Kidney (tissue), 14 donors: ENCODE results near the gene VTI1A. TPM values are rescaled to one million over a fixed set of nuclear protein-coding genes. Genes with fewer than 3 reads are reported as not detected.

Experiments
- DNase-seq, 5 donors: peaks; one replicate each; pipeline ENCODE4 v3.0.0-alpha.2; 2013 to 2020
- FAIRE-seq: peaks from 2 replicates; lab custom pipeline; 2012; peaks lifted over from hg19 to GRCh38; lab: Jason Lieb, UNC
- H3K27ac ChIP-seq, 2 donors: one replicate each; pipeline ENCODE4 v1.7.0; 2013; ENCODE audit warnings: low read depth in 2 of 2, low read length in 2 of 2, inconsistent platforms in 1 of 2
- H3K27me3 ChIP-seq: one replicate; pipeline ENCODE4 v1.7.1; 2013; ENCODE audit warnings: low read length, inconsistent platforms; ENCODE audit not compliant: control insufficient read depth, insufficient read depth
- H3K36me3 ChIP-seq, 3 donors: one replicate each; pipeline versions ENCODE4 v1.7.0 to v1.7.1; 2013; ENCODE audit warnings: low read length in 3 of 3, control low read depth in 1 of 3, inconsistent platforms in 1 of 3; ENCODE audit not compliant: insufficient read depth in 3 of 3, control insufficient read depth in 2 of 3
- H3K4me1 ChIP-seq, 3 donors: one replicate each; pipeline versions ENCODE4 v1.7.0 to v1.7.1; 2013; ENCODE audit warnings: low read length in 3 of 3, inconsistent platforms in 1 of 3, low read depth in 1 of 3; ENCODE audit not compliant: control insufficient read depth in 2 of 3, insufficient read depth in 2 of 3
- H3K4me3 ChIP-seq, 3 donors: one replicate each; pipeline versions ENCODE4 v1.7.0 to v1.8.1; 2013; ENCODE audit warnings: low read length in 3 of 3, control low read depth in 1 of 3, inconsistent platforms in 1 of 3
- H3K9ac ChIP-seq, 3 donors: one replicate each; pipeline versions ENCODE4 v1.7.0 to v1.7.1; 2013; ENCODE audit warnings: low read length in 3 of 3, control low read depth in 1 of 3, inconsistent platforms in 1 of 3
- H3K9me3 ChIP-seq, 3 donors: one replicate each; pipeline versions ENCODE4 v1.7.0 to v1.7.1; 2013; ENCODE audit warnings: low read length in 3 of 3, control low read depth in 1 of 3, inconsistent platforms in 1 of 3; ENCODE audit not compliant: control insufficient read depth in 2 of 3, insufficient read depth in 1 of 3
- intact Hi-C: fragments of 100-400 bp; cut with DNase I; formaldehyde crosslinking; loops from one replicate; pipeline ENCODE4 v1.11.1; 2022
- polyA plus RNA-seq: library from polyadenylated mRNA; stranded (reverse); fragments of 350-450 nt; fragmentation: Illumina TruSeq; extraction: RNeasy Lipid Tissue Mini Kit (QIAGEN cat#74804); gene quantifications from one replicate; pipeline ENCODE4 v1.2.3, GENCODE V29; 2014; ENCODE audit warnings: low read depth, low replicate concordance; ENCODE audit not compliant: insufficient read depth
- total RNA-seq: library from RNA; stranded (reverse); fragmentation: NEBNext Ultra II Directional; extraction: Animal tissue kit (Norgen Biotek cat#: 25700); gene quantifications from one replicate; pipeline ENCODE4 v1.2.1, GENCODE V29; 2021
- TF ChIP-seq, protein P1 (sequence below): IDR thresholded peaks from 3 replicates; pipeline ENCODE4 v1.5.1; 2012; ENCODE audit warnings: mild to moderate bottlenecking, moderate library complexity, borderline replicate concordance; ENCODE audit not compliant: insufficient read depth; ENCODE audit errors: extremely low read depth
- donor health status: control.
- donor health status: control.
- donor health status: control.
- donor health status: control.
- donor health status: control.
- donor health status: DM: yes; HTN: yes; CAD: no.
- donor health status: Normal renal cell carcinoma (clear cell type).

VTI1A gene
- total and polyA plus RNA-seq, 2 donors from 2014 or later, result 9.2 to 41.8 TPM

DNA sequence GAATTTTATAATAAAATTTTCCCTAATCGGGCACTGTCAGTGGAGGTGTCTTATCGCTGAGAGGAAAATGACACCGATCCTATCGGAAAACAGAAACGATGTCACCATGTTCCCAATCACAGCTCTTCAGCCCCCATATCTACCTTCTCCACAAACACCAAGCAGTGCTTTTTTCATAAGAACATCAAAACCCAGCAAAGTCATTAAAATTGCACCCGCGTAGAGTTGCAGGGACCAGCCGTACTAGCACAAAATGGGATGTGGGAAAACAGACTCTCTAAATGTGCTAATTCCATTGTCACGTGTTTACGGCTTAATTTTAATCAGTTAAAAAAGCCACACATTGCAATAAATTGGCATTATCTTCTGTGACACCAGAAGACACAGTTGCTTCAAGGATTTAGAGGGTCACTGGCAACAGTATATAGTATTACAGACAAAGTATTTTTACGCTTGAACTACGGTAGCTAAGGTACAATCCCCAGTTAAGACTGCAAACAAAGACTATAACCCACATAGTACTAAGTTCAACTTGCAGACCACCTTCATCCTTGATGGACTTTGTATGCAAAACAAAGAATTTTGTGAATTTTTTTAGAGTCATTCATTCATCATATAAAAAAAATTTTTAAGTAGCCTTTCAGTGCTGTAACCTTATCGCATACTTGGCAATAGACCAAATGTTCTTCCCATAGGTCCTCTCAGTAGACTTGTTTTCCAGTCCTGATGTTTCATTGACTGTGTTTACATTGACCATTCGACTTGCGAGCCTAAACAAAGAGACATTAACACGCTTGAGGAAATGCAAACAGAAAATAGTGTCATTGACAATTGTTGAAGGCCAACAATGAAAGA, 116.0 kb downstream of the VTI1A start:
- H3K9me3 ChIP-seq, result no peaks in the 10 kb centered on the region
- DNase-seq (peak in 1 of 5 donors; percentile 3), FAIRE-seq (no peak)
- H3K27me3 ChIP-seq, result no peaks in the 10 kb centered on the region
- intact Hi-C loops, result no loop called here
- no peak overlapping the region for H3K4me3 ChIP-seq
- TF ChIP-seq, protein P1, sequence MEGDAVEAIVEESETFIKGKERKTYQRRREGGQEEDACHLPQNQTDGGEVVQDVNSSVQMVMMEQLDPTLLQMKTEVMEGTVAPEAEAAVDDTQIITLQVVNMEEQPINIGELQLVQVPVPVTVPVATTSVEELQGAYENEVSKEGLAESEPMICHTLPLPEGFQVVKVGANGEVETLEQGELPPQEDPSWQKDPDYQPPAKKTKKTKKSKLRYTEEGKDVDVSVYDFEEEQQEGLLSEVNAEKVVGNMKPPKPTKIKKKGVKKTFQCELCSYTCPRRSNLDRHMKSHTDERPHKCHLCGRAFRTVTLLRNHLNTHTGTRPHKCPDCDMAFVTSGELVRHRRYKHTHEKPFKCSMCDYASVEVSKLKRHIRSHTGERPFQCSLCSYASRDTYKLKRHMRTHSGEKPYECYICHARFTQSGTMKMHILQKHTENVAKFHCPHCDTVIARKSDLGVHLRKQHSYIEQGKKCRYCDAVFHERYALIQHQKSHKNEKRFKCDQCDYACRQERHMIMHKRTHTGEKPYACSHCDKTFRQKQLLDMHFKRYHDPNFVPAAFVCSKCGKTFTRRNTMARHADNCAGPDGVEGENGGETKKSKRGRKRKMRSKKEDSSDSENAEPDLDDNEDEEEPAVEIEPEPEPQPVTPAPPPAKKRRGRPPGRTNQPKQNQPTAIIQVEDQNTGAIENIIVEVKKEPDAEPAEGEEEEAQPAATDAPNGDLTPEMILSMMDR, result no peak
- H3K27ac ChIP-seq, result no peak overlapping the region
- H3K4me1 ChIP-seq, result no peaks in the 10 kb centered on the region
- H3K36me3 ChIP-seq, result no peaks in the 10 kb centered on the region
- H3K9ac ChIP-seq, result no peak overlapping the region

DNA sequence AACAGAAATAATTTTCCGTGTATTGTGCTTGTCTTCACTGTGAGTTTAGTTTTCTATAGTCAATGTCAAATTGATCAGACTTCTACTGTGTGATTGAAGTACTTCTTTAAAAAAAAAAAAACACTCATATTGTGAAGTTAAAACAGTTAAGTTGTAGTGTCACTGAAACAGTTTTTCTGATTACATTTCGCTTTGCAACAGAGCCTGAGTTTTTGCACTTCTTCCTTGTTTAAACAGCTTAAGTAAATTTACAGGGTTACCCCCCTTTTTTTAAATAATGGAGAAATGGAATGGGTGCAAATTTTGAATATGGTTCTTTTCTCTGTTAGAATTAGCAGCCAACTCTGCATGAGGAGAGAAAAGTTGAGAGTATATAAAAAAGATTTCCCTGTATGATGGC, 117.3 kb downstream of the VTI1A start:
- Histone ChIP-seq H3K36me3 (no peaks in the 10 kb centered on the region), H3K4me3 (no peak overlapping the region), H3K9me3 (no peaks in the 10 kb centered on the region), H3K27ac (no peak overlapping the region), H3K9ac (no peak overlapping the region), H3K27me3 (no peaks in the 10 kb centered on the region), H3K4me1 (no peaks in the 10 kb centered on the region)
- DNase-seq (no peak), FAIRE-seq (no peak)
- TF ChIP-seq, protein P1, result no peak
- intact Hi-C loops, result no loop called here

DNA sequence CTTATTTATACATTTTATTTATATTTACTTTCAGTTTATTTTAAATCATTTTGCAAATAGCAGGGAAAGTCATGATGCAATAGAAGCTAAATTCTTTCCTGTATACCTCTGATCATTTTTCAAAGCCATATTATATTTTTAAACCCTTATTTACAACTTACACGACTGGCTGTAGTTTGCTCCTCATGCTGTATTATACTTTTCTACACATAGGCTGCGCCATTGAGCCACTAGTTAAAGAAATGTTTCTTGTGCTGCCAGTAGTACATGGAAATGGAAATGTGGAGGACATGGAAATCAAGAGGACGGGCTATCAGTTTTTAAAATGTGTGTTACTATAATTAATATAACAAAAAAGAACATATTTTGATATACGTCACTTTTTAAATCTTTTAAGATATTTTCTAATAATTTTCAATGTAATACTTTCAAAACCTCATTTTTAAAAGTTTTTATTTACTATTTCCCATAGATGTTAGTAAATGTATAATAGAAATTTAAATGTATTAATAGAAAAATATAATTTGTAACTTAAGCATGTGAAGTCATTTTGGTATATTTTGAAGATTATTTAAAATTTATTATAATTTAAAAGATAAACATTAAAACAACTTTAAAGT, 118.5 kb downstream of the VTI1A start:
- FAIRE-seq, result peak; percentile 98
- Histone ChIP-seq H3K9me3 (no peaks in the 10 kb centered on the region), H3K36me3 (no peaks in the 10 kb centered on the region), H3K4me3 (no peak overlapping the region), H3K27ac (no peak overlapping the region), H3K4me1 (no peaks in the 10 kb centered on the region), H3K27me3 (no peaks in the 10 kb centered on the region), H3K9ac (no peak overlapping the region)
- intact Hi-C loops, result no loop called here
- DNase-seq, result peak in 4 of 5 donors; percentile 51 to 89 (median 76)
- TF ChIP-seq, protein P1, result peak; percentile 73
